PC-9 (cell line): Measurements from ENCODE around the gene NFIX.

Experiments used
- EZH2 ChIP-seq: fragments of 200-600 bp; sonication (generic); IDR thresholded peaks from 2 replicates; pipeline ENCODE4 v1.8.0; 2017; ENCODE audit warnings: antibody characterized with exemption, low read depth
- TF ChIP-seq, protein P1 (sequence below): fragments of 200-600 bp; sonication (generic); conservative IDR thresholded peaks from 2 replicates; pipeline ENCODE4 v1.6.1; 2017; ENCODE audit warnings: mixed run types, antibody characterized with exemption, mild to moderate bottlenecking, moderate library complexity

DNA sequence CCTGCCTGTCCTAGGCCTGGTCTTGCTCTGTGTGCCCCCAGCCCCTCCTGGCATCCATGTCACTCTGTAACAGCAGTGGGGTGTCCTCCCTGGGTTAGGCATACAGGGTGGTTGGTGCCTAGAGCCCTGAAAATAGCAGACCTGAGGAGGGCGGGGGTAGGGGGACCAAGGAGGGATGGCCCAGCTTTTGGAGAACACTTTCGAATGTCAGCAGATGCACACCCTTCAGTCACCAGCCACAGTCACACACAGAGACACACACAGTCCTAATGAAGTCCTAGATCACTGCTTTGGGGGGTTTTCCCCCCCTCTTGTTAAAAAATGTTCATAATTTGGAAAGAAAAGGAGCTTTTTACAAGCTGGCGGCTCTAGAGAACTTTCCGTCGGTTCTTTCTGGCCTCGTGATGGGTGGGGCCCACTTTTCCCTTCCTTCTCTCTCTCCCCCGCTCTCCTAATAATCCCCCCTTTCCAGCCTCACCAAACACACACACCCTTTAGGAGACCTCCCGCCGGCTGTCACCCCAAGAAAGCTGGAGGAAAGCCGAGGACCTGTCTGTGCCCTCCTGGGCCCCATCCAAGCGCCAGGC lies 59.4 kb downstream of the NFIX start:
- TF ChIP-seq, protein P1, sequence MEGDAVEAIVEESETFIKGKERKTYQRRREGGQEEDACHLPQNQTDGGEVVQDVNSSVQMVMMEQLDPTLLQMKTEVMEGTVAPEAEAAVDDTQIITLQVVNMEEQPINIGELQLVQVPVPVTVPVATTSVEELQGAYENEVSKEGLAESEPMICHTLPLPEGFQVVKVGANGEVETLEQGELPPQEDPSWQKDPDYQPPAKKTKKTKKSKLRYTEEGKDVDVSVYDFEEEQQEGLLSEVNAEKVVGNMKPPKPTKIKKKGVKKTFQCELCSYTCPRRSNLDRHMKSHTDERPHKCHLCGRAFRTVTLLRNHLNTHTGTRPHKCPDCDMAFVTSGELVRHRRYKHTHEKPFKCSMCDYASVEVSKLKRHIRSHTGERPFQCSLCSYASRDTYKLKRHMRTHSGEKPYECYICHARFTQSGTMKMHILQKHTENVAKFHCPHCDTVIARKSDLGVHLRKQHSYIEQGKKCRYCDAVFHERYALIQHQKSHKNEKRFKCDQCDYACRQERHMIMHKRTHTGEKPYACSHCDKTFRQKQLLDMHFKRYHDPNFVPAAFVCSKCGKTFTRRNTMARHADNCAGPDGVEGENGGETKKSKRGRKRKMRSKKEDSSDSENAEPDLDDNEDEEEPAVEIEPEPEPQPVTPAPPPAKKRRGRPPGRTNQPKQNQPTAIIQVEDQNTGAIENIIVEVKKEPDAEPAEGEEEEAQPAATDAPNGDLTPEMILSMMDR, result no peak
- TF ChIP-seq EZH2, result no peak
